ENCODE measurements around the gene SIRT4. TPM values are rescaled to one million over a fixed set of nuclear protein-coding genes. Genes with fewer than 3 reads are reported as not detected.

The SIRT4 gene
- polyA plus RNA-seq, 3 donors, result 0.30 to 0.72 (median 0.53) TPM

DNA sequence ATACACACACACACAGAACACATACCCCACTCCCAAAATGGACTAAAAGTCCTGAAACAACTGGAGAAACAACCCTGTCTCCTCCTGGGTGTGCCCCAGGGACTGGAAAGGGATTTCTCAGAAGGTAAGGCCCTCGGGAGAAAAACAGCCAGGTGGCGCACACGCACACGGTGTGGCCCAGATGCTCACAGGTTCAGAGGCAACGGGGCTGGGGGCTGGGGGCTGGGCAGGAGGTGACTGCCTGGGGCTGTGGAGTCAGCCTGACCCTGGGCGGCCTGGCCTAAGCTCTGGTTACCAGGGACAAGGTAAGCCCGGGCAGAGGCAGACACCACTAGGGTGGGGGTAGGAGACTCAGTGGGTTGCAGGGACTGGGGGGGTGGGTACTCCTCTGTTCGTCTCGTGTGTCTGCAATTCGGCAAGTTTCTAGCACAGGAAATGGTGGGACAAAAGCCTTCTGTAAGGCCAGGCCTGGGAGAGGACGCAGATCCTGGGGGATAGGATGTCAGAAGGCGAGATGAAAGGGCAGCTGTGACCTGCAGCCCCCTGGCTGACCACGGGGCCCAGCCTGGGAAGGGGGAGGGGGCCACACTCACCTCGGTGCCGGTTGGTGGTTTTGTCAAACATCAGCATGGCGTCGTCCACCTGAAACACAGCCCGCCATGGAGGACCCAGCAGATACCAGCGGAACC is 56.4 kb downstream of the SIRT4 start:
- H3K27me3 Mint-ChIP-seq (ENCODE audit: low read depth in 3 of 3), result peaks cover 40 to 65% (median 50%) of the 10 kb centered on the region in 3 donors
- DNase-seq, result no peak
- H3K36me3 Mint-ChIP-seq, result no peaks in the 10 kb centered on the region

DNA sequence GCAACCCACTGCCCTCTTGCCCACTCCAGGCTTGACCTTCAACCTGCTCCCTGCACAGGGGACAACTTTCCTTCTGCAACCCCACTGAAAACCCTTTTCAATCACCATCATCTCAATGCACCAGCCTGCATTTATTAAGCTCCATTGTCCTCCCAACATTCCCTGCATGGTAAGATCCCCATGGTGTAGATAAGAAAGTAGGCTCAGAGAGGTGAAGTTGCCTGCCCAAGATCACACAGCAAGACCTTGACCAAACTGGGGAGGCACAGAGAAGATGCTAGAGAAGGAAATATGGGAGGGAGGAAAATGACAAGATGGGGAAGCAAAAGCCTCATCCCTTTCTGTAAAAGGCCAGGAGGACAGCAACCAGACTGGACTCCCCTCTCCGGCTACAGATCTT is 57.0 kb downstream of the SIRT4 start:
- Histone ChIP-seq H4K20me1 (ENCODE audit: insufficient read depth, low read length) (no peaks in the 10 kb centered on the region), H3K79me2 (ENCODE audit: insufficient read depth, low read length) (no peaks in the 10 kb centered on the region), H2AFZ (ENCODE audit: insufficient read depth, low read depth, low read length, poor library complexity, severe bottlenecking) (no peak overlapping the region), H3K4me3 (replicated peaks in 1 of 3; ENCODE audit: low read depth in 2 of 3, low read length in 3 of 3) (no peak overlapping the region), H3K27ac (ENCODE audit: low read depth in 1 of 2, low read length in 2 of 2) (no peak overlapping the region), H3K9me3 (replicated peaks in 1 of 2; ENCODE audit: control insufficient read depth in 1 of 2, insufficient read depth in 1 of 2, low read length in 2 of 2) (peaks cover 2 to 3% of the 10 kb centered on the region in 2 donors), H3K4me2 (replicated peaks; ENCODE audit: extremely low read depth, low read length, poor library complexity, severe bottlenecking) (no peak overlapping the region), H3K27me3 (ENCODE audit: control insufficient read depth in 2 of 2, insufficient read depth in 2 of 2, low read length in 2 of 2) (peaks cover 21 to 43% of the 10 kb centered on the region in 2 donors), H3K4me1 (ENCODE audit: control insufficient read depth in 1 of 2, insufficient read depth in 2 of 2, low read length in 2 of 2) (no peaks in the 10 kb centered on the region), H3K9ac (ENCODE audit: insufficient read depth, low read length, poor library complexity, severe bottlenecking) (no peak overlapping the region), H3K36me3 (replicated peaks in 1 of 2; ENCODE audit: control insufficient read depth in 1 of 2, insufficient read depth in 2 of 2, low read length in 2 of 2) (no peaks in the 10 kb centered on the region)
- Mint-ChIP-seq H3K27me3 (ENCODE audit: low read depth in 3 of 3) (peaks cover 44 to 67% (median 56%) of the 10 kb centered on the region in 3 donors), H3K4me1 (peaks cover 3% of the 10 kb centered on the region), H3K27ac (no peak overlapping the region), H3K4me3 (no peak overlapping the region), H3K9me3 (peaks cover 0 to 3% (median 0%) of the 10 kb centered on the region in 7 donors), H3K36me3 (no peaks in the 10 kb centered on the region)
- intact Hi-C loops (cut with micrococcal nuclease), result no loop called here
- TF ChIP-seq, protein P1, sequence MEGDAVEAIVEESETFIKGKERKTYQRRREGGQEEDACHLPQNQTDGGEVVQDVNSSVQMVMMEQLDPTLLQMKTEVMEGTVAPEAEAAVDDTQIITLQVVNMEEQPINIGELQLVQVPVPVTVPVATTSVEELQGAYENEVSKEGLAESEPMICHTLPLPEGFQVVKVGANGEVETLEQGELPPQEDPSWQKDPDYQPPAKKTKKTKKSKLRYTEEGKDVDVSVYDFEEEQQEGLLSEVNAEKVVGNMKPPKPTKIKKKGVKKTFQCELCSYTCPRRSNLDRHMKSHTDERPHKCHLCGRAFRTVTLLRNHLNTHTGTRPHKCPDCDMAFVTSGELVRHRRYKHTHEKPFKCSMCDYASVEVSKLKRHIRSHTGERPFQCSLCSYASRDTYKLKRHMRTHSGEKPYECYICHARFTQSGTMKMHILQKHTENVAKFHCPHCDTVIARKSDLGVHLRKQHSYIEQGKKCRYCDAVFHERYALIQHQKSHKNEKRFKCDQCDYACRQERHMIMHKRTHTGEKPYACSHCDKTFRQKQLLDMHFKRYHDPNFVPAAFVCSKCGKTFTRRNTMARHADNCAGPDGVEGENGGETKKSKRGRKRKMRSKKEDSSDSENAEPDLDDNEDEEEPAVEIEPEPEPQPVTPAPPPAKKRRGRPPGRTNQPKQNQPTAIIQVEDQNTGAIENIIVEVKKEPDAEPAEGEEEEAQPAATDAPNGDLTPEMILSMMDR (IDR thresholded peaks at IDR 0.05), result no peak
- WGBS (ENCODE audit: insufficient coverage), result no CpG with 5 or more reads among the region's 1 CpG
- DNase-seq, result no peak

More for the DNA sequence above, 56.4 kb downstream of the SIRT4 start:
- Histone ChIP-seq H2AFZ (ENCODE audit: insufficient read depth, low read depth, low read length, poor library complexity, severe bottlenecking) (no peak overlapping the region), H3K9ac (ENCODE audit: insufficient read depth, low read length, poor library complexity, severe bottlenecking) (no peak overlapping the region), H3K27me3 (ENCODE audit: control insufficient read depth in 2 of 2, insufficient read depth in 2 of 2, low read length in 2 of 2) (peaks cover 19 to 37% of the 10 kb centered on the region in 2 donors), H3K4me2 (replicated peaks; ENCODE audit: extremely low read depth, low read length, poor library complexity, severe bottlenecking) (no peak overlapping the region), H4K20me1 (ENCODE audit: insufficient read depth, low read length) (no peaks in the 10 kb centered on the region), H3K79me2 (ENCODE audit: insufficient read depth, low read length) (no peaks in the 10 kb centered on the region), H3K4me3 (replicated peaks in 1 of 3; ENCODE audit: low read depth in 2 of 3, low read length in 3 of 3) (no peak overlapping the region), H3K27ac (ENCODE audit: low read depth in 1 of 2, low read length in 2 of 2) (no peak overlapping the region), H3K4me1 (ENCODE audit: control insufficient read depth in 1 of 2, insufficient read depth in 2 of 2, low read length in 2 of 2) (no peaks in the 10 kb centered on the region), H3K9me3 (replicated peaks in 1 of 2; ENCODE audit: control insufficient read depth in 1 of 2, insufficient read depth in 1 of 2, low read length in 2 of 2) (peaks cover 2 to 3% of the 10 kb centered on the region in 2 donors), H3K36me3 (replicated peaks in 1 of 2; ENCODE audit: control insufficient read depth in 1 of 2, insufficient read depth in 2 of 2, low read length in 2 of 2) (no peaks in the 10 kb centered on the region)
- H3K4me3 Mint-ChIP-seq, result no peak overlapping the region
- peak overlapping the region in 1 of 7 donors; percentile 54 for H3K27ac Mint-ChIP-seq
- peaks cover 0 to 3% (median 0%) of the 10 kb centered on the region in 7 donors for H3K9me3 Mint-ChIP-seq
- TF ChIP-seq, protein P1 (IDR thresholded peaks at IDR 0.05), result no peak
- intact Hi-C loops (cut with micrococcal nuclease), result no loop called here
- 64% methylated on average over 18 of the region's 19 CpGs for WGBS (ENCODE audit: insufficient coverage)
- H3K4me1 Mint-ChIP-seq, result peaks cover 3% of the 10 kb centered on the region

Measured in CD14-positive monocyte (primary cell).